CD14-positive monocyte (primary cell): Measurements from ENCODE around the gene CLK3. TPM values are rescaled to one million over a fixed set of nuclear protein-coding genes. Genes with fewer than 3 reads are reported as not detected.

ENCODE experiments used
- DNase-seq, 3 donors: peaks; one replicate each; pipeline ENCODE4 v3.0.0-alpha.2; 2011 to 2022
- H2AFZ ChIP-seq: 2 replicates; pipeline ENCODE4 v1.6.0; 2012; ENCODE audit warnings: mild to moderate bottlenecking, low read depth, low read length, inconsistent platforms; ENCODE audit not compliant: insufficient read depth, poor library complexity, severe bottlenecking
- H3K27ac ChIP-seq, 2 donors: 1 replicate in 1 of 2; 2 replicates in 1 of 2; pipeline ENCODE4 v1.5.1; 2012 to 2013; ENCODE audit warnings: low read length in 2 of 2, control low read depth in 1 of 2, inconsistent platforms in 1 of 2, low read depth in 1 of 2, mild to moderate bottlenecking in 1 of 2
- H3K27me3 ChIP-seq, 2 donors: one replicate each; pipeline versions ENCODE4 v1.6.0 to v1.6.1; 2011 to 2013; ENCODE audit warnings: low read length in 2 of 2; ENCODE audit not compliant: control insufficient read depth in 2 of 2, insufficient read depth in 2 of 2
- H3K36me3 ChIP-seq, 2 donors: replicated peaks in 1 of 2; 1 replicate in 1 of 2; 2 replicates in 1 of 2; pipeline versions ENCODE4 v1.5.1 to v1.6.1; 2012 to 2013; ENCODE audit warnings: low read length in 2 of 2, control low read depth in 1 of 2, inconsistent platforms in 1 of 2, mild to moderate bottlenecking in 1 of 2; ENCODE audit not compliant: insufficient read depth in 2 of 2, control insufficient read depth in 1 of 2
- H3K4me1 ChIP-seq, 2 donors: 1 replicate in 1 of 2; 2 replicates in 1 of 2; pipeline versions ENCODE4 v1.5.1 to v1.6.1; 2012 to 2013; ENCODE audit warnings: low read length in 2 of 2, control low read depth in 1 of 2, inconsistent platforms in 1 of 2, mild to moderate bottlenecking in 1 of 2, moderate library complexity in 1 of 2; ENCODE audit not compliant: insufficient read depth in 2 of 2, control insufficient read depth in 1 of 2
- H3K4me2 ChIP-seq: replicated peaks from 2 replicates; pipeline ENCODE3; 2012; ENCODE audit warnings: low read length, moderate library complexity, mild to moderate bottlenecking; ENCODE audit not compliant: poor library complexity, severe bottlenecking; ENCODE audit errors: extremely low read depth
- H3K4me3 ChIP-seq, 3 experiments: fragments of 200-600 bp in 1 of 3; sonication (generic) in 1 of 3; replicated peaks in 1 of 3; 1 replicate in 2 of 3; 2 replicates in 1 of 3; pipeline ENCODE4 v1.5.1; 2011 to 2013; ENCODE audit warnings: low read length in 3 of 3, mild to moderate bottlenecking in 3 of 3, control low read depth in 2 of 3, low read depth in 2 of 3, inconsistent platforms in 1 of 3, moderate library complexity in 1 of 3
- H3K79me2 ChIP-seq: 2 replicates; pipeline ENCODE4 v1.6.0; 2012; ENCODE audit warnings: mild to moderate bottlenecking, control low read depth, inconsistent platforms, low read length, moderate library complexity; ENCODE audit not compliant: insufficient read depth
- H3K9ac ChIP-seq: 2 replicates; pipeline ENCODE4 v1.6.0; 2017; ENCODE audit warnings: low read length, mild to moderate bottlenecking; ENCODE audit not compliant: insufficient read depth, poor library complexity, severe bottlenecking
- H3K9me3 ChIP-seq, 2 donors: replicated peaks in 1 of 2; 1 replicate in 1 of 2; 2 replicates in 1 of 2; pipeline versions ENCODE4 v1.5.1 to v1.6.1; 2012 to 2013; ENCODE audit warnings: low read length in 2 of 2, control low read depth in 1 of 2; ENCODE audit not compliant: control insufficient read depth in 1 of 2, insufficient read depth in 1 of 2
- H4K20me1 ChIP-seq: 2 replicates; pipeline ENCODE4 v1.6.0; 2012; ENCODE audit warnings: mild to moderate bottlenecking, low read length, control low read depth, moderate library complexity; ENCODE audit not compliant: insufficient read depth
- H3K27ac Mint-ChIP-seq, 7 donors: one replicate each; pipeline ENCODE4 v1.8.0; 2020; ENCODE audit warnings: mild to moderate bottlenecking in 7 of 7, mixed read lengths in 7 of 7, moderate library complexity in 6 of 7, inconsistent platforms in 2 of 7
- H3K27me3 Mint-ChIP-seq, 3 donors: one replicate each; pipeline ENCODE4 v1.8.0; 2021 to 2022; ENCODE audit warnings: low read depth in 3 of 3, mild to moderate bottlenecking in 3 of 3, mixed read lengths in 3 of 3, moderate library complexity in 3 of 3, inconsistent platforms in 1 of 3
- H3K36me3 Mint-ChIP-seq, 2 donors: one replicate each; pipeline ENCODE4 v1.8.0; 2020; ENCODE audit warnings: mixed read lengths in 2 of 2, inconsistent platforms in 1 of 2, mild to moderate bottlenecking in 1 of 2
- H3K4me1 Mint-ChIP-seq: one replicate; pipeline ENCODE4 v1.8.0; 2020; ENCODE audit warnings: mild to moderate bottlenecking, mixed read lengths
- H3K4me3 Mint-ChIP-seq, 2 donors: one replicate each; pipeline ENCODE4 v1.8.0; 2020; ENCODE audit warnings: mild to moderate bottlenecking in 2 of 2, mixed read lengths in 2 of 2, moderate library complexity in 1 of 2
- H3K9me3 Mint-ChIP-seq, 7 donors: one replicate each; pipeline ENCODE4 v1.8.0; 2020 to 2022; ENCODE audit warnings: mixed read lengths in 7 of 7, mild to moderate bottlenecking in 6 of 7, moderate library complexity in 6 of 7, inconsistent platforms in 2 of 7
- WGBS: methylation state at CpG from one replicate; pipeline ENCODE4 v1.1.5; 2013; ENCODE audit warnings: missing lambda C conversion rate; ENCODE audit not compliant: insufficient coverage; 5-methylcytosine and 5-hydroxymethylcytosine counted together
- intact Hi-C, 2 donors: fragments of 100-400 bp; cut with micrococcal nuclease; formaldehyde crosslinking; loops; one replicate each; pipeline versions ENCODE4 v1.15.0 to v1.15.1; 2023
- polyA plus RNA-seq, 3 donors: library from polyadenylated mRNA; depleted of rRNA in 1 of 3; unstranded in 2 of 3; stranded (reverse) in 1 of 3; fragments of 300-500 nt in 2 of 3; fragments of >200 nt in 1 of 3; fragmentation: Illumina TruSeq in 2 of 3; gene quantifications; 1 replicate in 2 of 3; 2 replicates in 1 of 3; pipeline ENCODE4 v1.2.3, GENCODE V29; 2012 to 2021
- TF ChIP-seq, protein P1 (sequence below): fragments of 200-600 bp; IDR thresholded peaks from one replicate; pipeline ENCODE4 v1.8.0; 2022; ENCODE audit warnings: antibody characterized with exemption, mild to moderate bottlenecking

The CLK3 gene
- polyA plus RNA-seq, 3 donors = 27.6 to 354 (median 33.2) TPM

GRCh38 chr15:74630284-74631086, 14.8 kb downstream of the CLK3 start:
- Histone ChIP-seq H3K4me2 (no peak overlapping the region), H4K20me1 (peaks cover 97% of the 10 kb centered on the region), H3K9ac (no peak overlapping the region), H3K27me3 (no peaks in the 10 kb centered on the region), H2AFZ (no peak overlapping the region), H3K4me3 (no peak overlapping the region), H3K4me1 (no peaks in the 10 kb centered on the region), H3K9me3 (no peaks in the 10 kb centered on the region), H3K36me3 (peaks cover 96 to 100% of the 10 kb centered on the region in 2 donors), H3K79me2 (no peaks in the 10 kb centered on the region), H3K27ac (peak overlapping the region in 1 of 2 donors; percentile 28)
- intact Hi-C loops = loop anchor here (5.0 to 10.0 kb wide), 2 partner anchors 174 to 258 kb away; no protein-coding TSS in a partner anchor
- H3K4me3 Mint-ChIP-seq = no peak overlapping the region
- H3K27ac Mint-ChIP-seq = peak overlapping the region in 3 of 7 donors; percentile 31 to 70 (median 59)
- 92% methylated on average over 5 of the region's 6 CpGs for WGBS
- no peak for DNase-seq
- H3K36me3 Mint-ChIP-seq = peaks cover 80 to 95% of the 10 kb centered on the region in 2 donors
- peaks cover 6% of the 10 kb centered on the region for H3K4me1 Mint-ChIP-seq
- TF ChIP-seq, protein P1, sequence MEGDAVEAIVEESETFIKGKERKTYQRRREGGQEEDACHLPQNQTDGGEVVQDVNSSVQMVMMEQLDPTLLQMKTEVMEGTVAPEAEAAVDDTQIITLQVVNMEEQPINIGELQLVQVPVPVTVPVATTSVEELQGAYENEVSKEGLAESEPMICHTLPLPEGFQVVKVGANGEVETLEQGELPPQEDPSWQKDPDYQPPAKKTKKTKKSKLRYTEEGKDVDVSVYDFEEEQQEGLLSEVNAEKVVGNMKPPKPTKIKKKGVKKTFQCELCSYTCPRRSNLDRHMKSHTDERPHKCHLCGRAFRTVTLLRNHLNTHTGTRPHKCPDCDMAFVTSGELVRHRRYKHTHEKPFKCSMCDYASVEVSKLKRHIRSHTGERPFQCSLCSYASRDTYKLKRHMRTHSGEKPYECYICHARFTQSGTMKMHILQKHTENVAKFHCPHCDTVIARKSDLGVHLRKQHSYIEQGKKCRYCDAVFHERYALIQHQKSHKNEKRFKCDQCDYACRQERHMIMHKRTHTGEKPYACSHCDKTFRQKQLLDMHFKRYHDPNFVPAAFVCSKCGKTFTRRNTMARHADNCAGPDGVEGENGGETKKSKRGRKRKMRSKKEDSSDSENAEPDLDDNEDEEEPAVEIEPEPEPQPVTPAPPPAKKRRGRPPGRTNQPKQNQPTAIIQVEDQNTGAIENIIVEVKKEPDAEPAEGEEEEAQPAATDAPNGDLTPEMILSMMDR = no peak
- peaks cover 0 to 3% (median 0%) of the 10 kb centered on the region in 3 donors for H3K27me3 Mint-ChIP-seq
- H3K9me3 Mint-ChIP-seq = no peaks in the 10 kb centered on the region

DNA sequence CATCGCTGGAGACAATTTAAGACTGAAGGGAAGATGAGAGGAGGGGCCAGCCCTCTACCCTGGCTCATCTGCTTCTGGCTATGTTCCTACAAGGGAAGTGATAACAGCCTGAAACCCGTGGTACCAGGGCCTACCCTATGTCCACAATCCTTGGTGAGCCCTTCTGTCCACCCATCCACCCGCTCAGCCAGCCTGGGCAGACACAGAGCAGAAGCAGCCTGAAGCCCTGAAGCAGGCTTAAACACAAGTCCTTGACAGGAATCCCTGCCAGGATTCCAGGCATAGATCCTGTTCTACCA, 15.4 kb downstream of the CLK3 start:
- H3K4me2 ChIP-seq = no peak overlapping the region
- no peaks in the 10 kb centered on the region for H3K9me3 Mint-ChIP-seq
- no peaks in the 10 kb centered on the region for H3K9me3 ChIP-seq
- no peaks in the 10 kb centered on the region for H3K4me1 ChIP-seq
- H3K27me3 ChIP-seq = no peaks in the 10 kb centered on the region
- H3K36me3 Mint-ChIP-seq = peaks cover 80 to 95% of the 10 kb centered on the region in 2 donors
- no peak overlapping the region for H2AFZ ChIP-seq
- no peak overlapping the region for H3K9ac ChIP-seq
- intact Hi-C loops = loop anchor here (5.0 to 10.0 kb wide), 2 partner anchors 174 to 259 kb away; no protein-coding TSS in a partner anchor
- peaks cover 97% of the 10 kb centered on the region for H4K20me1 ChIP-seq
- peak overlapping the region in 1 of 2 donors; percentile 28 for H3K27ac ChIP-seq
- H3K79me2 ChIP-seq = no peaks in the 10 kb centered on the region
- 87% methylated on average over 2 of the region's 3 CpGs for WGBS
- peaks cover 6% of the 10 kb centered on the region for H3K4me1 Mint-ChIP-seq
- H3K4me3 Mint-ChIP-seq = no peak overlapping the region
- TF ChIP-seq, protein P1 = no peak
- H3K27me3 Mint-ChIP-seq = no peaks in the 10 kb centered on the region
- no peak for DNase-seq
- H3K36me3 ChIP-seq = peaks cover 96 to 100% of the 10 kb centered on the region in 2 donors
- no peak overlapping the region for H3K4me3 ChIP-seq
- H3K27ac Mint-ChIP-seq = peak overlapping the region in 3 of 7 donors; percentile 59 to 70 (median 59)
